HepG2 (cell line): ENCODE measurements around the gene NPPA. TPM values are rescaled to one million over a fixed set of nuclear protein-coding genes. Genes with fewer than 3 reads are reported as not detected.
A peak's percentile ranks its signal among the peaks of the same experiment; 100 is the strongest.

Experiments
- MAFF ChIP-seq: IDR thresholded peaks from 2 replicates; pipeline ENCODE4 v1.6.1; 2011; ENCODE audit warnings: low read depth, low read length, improper control_type of control experiment
- MAFK ChIP-seq, 2 experiments: IDR thresholded peaks in 1 of 2; conservative IDR thresholded peaks in 1 of 2; 2 replicates each; pipeline ENCODE4 v1.6.1; 2011; ENCODE audit warnings: improper control_type of control experiment in 2 of 2, low read length in 2 of 2
- MED1 ChIP-seq: sonication (generic); formaldehyde crosslinking; IDR thresholded peaks from 2 replicates; pipeline ENCODE4 v1.4.0; 2020; ENCODE audit warnings: missing genetic modification reagents
- MIER2 ChIP-seq: IDR thresholded peaks from 2 replicates; pipeline ENCODE4 v1.6.1; 2016; ENCODE audit warnings: missing biosample characterization, missing genetic modification reagents
- PHF8 ChIP-seq: sonication (generic); formaldehyde crosslinking; IDR thresholded peaks from 2 replicates; pipeline ENCODE4 v1.5.0; 2020; ENCODE audit warnings: missing genetic modification reagents
- POLR2A ChIP-seq, 2 experiments: IDR thresholded peaks; 2 replicates each; pipeline ENCODE4 v1.6.1; 2011; ENCODE audit warnings: low read depth in 2 of 2, low read length in 2 of 2, mild to moderate bottlenecking in 1 of 2, moderate library complexity in 1 of 2; ENCODE audit not compliant: insufficient read depth in 1 of 2
- RBM22 ChIP-seq: fragments of 200-400 bp; formaldehyde crosslinking; optimal IDR thresholded peaks from 2 replicates; pipeline ENCODE3; 2017; ENCODE audit warnings: mild to moderate bottlenecking, low read length, moderate library complexity
- SRSF4 ChIP-seq: fragments of 200-400 bp; formaldehyde crosslinking; IDR thresholded peaks from one replicate; pipeline ENCODE4 v1.6.1; 2018; ENCODE audit warnings: mild to moderate bottlenecking, low read depth, low read length, moderate library complexity; ENCODE audit not compliant: poor library complexity, severe bottlenecking
- TBX2 ChIP-seq: sonication (generic); formaldehyde crosslinking; IDR thresholded peaks from 2 replicates; pipeline ENCODE4 v1.5.0; 2020; ENCODE audit warnings: missing genetic modification reagents, mild to moderate bottlenecking, borderline replicate concordance
- TCF12 ChIP-seq, 2 experiments: fragments of 450-650 bp in 1 of 2; sonication (generic) in 1 of 2; formaldehyde crosslinking in 1 of 2; IDR thresholded peaks; 2 replicates each; pipeline versions ENCODE4 v1.6.1 to v1.8.0; 2017 to 2022; ENCODE audit warnings: antibody characterized with exemption in 1 of 2, mild to moderate bottlenecking in 1 of 2, missing genetic modification reagents in 1 of 2, moderate library complexity in 1 of 2
- TCF7 ChIP-seq: sonication (generic); IDR thresholded peaks from 2 replicates; pipeline ENCODE4 v1.6.1; 2016; ENCODE audit warnings: antibody characterized with exemption, low read depth
- TOPORS ChIP-seq: sonication (generic); formaldehyde crosslinking; IDR thresholded peaks from 2 replicates; pipeline ENCODE4 v1.8.0; 2023; ENCODE audit warnings: mild to moderate bottlenecking, missing genetic modification reagents
- ZFP37 ChIP-seq: sonication (generic); formaldehyde crosslinking; IDR thresholded peaks from 2 replicates; pipeline ENCODE4 v1.4.0; 2020; ENCODE audit warnings: missing genetic modification reagents, borderline replicate concordance
- ZNF460 ChIP-seq: sonication (generic); formaldehyde crosslinking; IDR thresholded peaks from 2 replicates; pipeline ENCODE4 v1.5.1; 2020; ENCODE audit warnings: missing genetic modification reagents, mild to moderate bottlenecking, borderline replicate concordance
- polyA plus RNA-seq, 8 experiments: library from polyadenylated mRNA; depleted of rRNA in 3 of 8; stranded (reverse) in 7 of 8; unstranded in 1 of 8; fragments of >200 nt; fragmentation: Illumina TruSeq in 4 of 8; extraction: Trizol in 4 of 8; gene quantifications; 2 replicates each; pipeline versions ENCODE4 v1.2.1 to v1.2.3, GENCODE V29; 2011 to 2016; ENCODE audit warnings: low read depth in 4 of 8, missing spikeins in 1 of 8, mixed read lengths in 1 of 8; ENCODE audit not compliant: insufficient read depth in 1 of 8
- total RNA-seq, 5 experiments: library from RNA; depleted of rRNA; stranded (reverse); fragments of >200 nt; fragmentation: Illumina TruSeq; extraction: Trizol; gene quantifications; 2 replicates each; pipeline ENCODE4 v1.2.3, GENCODE V29; 2016; ENCODE audit warnings: low read depth in 1 of 5
- TF ChIP-seq, protein P1 (sequence below): fragments of 450-650 bp; IDR thresholded peaks from 2 replicates; pipeline ENCODE4 v1.6.1; 2017
- TF ChIP-seq, protein P2 (sequence below): sonication (generic); formaldehyde crosslinking; IDR thresholded peaks from 2 replicates; pipeline ENCODE4 v1.4.0; 2020; ENCODE audit warnings: mild to moderate bottlenecking, missing genetic modification reagents
- TF ChIP-seq, protein P3 (sequence below): sonication (generic); formaldehyde crosslinking; IDR thresholded peaks from 2 replicates; pipeline ENCODE4 v1.8.1; 2023; ENCODE audit warnings: mild to moderate bottlenecking, missing genetic modification reagents, borderline replicate concordance
- TF ChIP-seq, protein P4 (sequence below): sonication (generic); formaldehyde crosslinking; IDR thresholded peaks from 2 replicates; pipeline ENCODE4 v1.9.0; 2021; ENCODE audit warnings: missing genetic modification reagents, borderline replicate concordance
- TF ChIP-seq, protein P5 (sequence below): sonication (generic); formaldehyde crosslinking; IDR thresholded peaks from 2 replicates; pipeline ENCODE4 v1.4.0; 2020; ENCODE audit warnings: missing genetic modification reagents, low read depth, mild to moderate bottlenecking, borderline replicate concordance
- TF ChIP-seq, protein P6 (sequence below): IDR thresholded peaks from 2 replicates; pipeline ENCODE4 v1.6.1; 2016; ENCODE audit warnings: control low read depth

The NPPA gene
- total and polyA plus RNA-seq, 2 of the 13 experiments (the other 11 are each of a cell fraction or from before 2014, with no cell fraction given) = not detected

DNA sequence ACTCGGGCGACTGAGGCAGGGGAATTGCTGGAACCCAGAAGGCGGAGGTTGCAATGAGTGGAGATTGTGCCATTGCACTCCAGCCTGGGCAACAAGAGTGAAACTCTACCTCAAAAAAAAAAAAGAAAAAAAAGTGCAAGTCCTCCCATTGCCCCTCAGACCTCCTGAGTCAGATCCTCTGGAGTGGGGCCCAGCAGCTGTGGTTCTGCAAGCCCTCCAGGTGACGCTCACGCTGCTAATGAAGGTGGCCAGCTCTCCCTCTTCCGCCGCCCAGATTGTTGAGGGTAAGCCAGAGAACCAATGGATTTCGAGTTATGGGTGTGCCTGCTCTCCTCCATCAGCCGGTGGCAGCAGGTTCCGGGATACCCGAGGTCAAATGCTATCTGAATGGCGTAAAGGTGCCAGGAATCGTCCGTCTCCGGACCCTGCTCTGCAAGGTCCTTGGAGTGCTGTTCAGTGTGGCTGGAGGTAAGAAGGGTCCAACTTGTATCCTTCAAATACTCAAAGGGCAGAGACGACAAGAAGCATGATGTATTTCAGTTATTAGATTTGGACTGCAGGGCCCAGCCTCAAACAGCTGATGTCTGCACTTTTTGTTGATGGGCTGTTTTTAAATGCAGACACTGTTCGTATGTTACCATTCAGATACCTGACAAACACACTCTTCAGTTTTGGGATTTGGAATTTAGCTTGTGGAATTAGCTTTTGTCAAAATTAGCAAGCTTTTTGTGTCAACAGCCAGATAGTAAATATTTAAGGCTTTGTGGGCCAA is 24.0 kb downstream of the NPPA start (continued):
- TF ChIP-seq TBX2 (no peak), MIER2 (CRISPR knock-in tag) (no peak), TCF12 (IDR thresholded peaks at IDR 0.05) (no peak), TCF12 (CRISPR knock-in tag; IDR thresholded peaks at IDR 0.05) (no peak), ZFP37 (CRISPR knock-in tag) (no peak), SRSF4 (no peak), PHF8 (CRISPR knock-in tag) (no peak), ZNF460 (no peak), POLR2A (IDR thresholded peaks at IDR 0.05; ENCODE audit: insufficient read depth in 1 of 2, low read depth in 2 of 2, low read length in 2 of 2) (peak in 1 of 2 experiments; percentile 37; a peak in 1 of 4 replicates), RBM22 (peak; percentile 24), TOPORS (CRISPR knock-in tag) (no peak), MED1 (CRISPR knock-in tag) (no peak), TCF7 (no peak), MAFK (conservative IDR thresholded peaks at IDR 0.05 in 1 of 2, IDR thresholded peaks at IDR 0.05 in 1 of 2; ENCODE audit: low read length in 2 of 2) (peak; percentile 64 to 75), MAFF (peak; percentile 54; the same call in 1 of the 2 replicates)
- TF ChIP-seq, protein P1, sequence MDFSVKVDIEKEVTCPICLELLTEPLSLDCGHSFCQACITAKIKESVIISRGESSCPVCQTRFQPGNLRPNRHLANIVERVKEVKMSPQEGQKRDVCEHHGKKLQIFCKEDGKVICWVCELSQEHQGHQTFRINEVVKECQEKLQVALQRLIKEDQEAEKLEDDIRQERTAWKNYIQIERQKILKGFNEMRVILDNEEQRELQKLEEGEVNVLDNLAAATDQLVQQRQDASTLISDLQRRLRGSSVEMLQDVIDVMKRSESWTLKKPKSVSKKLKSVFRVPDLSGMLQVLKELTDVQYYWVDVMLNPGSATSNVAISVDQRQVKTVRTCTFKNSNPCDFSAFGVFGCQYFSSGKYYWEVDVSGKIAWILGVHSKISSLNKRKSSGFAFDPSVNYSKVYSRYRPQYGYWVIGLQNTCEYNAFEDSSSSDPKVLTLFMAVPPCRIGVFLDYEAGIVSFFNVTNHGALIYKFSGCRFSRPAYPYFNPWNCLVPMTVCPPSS = no peak
- TF ChIP-seq, protein P2, sequence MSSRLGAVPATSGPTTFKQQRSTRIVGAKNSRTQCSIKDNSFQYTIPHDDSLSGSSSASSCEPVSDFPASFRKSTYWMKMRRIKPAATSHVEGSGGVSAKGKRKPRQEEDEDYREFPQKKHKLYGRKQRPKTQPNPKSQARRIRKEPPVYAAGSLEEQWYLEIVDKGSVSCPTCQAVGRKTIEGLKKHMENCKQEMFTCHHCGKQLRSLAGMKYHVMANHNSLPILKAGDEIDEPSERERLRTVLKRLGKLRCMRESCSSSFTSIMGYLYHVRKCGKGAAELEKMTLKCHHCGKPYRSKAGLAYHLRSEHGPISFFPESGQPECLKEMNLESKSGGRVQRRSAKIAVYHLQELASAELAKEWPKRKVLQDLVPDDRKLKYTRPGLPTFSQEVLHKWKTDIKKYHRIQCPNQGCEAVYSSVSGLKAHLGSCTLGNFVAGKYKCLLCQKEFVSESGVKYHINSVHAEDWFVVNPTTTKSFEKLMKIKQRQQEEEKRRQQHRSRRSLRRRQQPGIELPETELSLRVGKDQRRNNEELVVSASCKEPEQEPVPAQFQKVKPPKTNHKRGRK (CRISPR knock-in tag) = no peak
- TF ChIP-seq, protein P3, sequence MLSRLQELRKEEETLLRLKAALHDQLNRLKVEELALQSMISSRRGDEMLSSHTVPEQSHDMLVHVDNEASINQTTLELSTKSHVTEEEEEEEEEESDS (CRISPR knock-in tag) = no peak
- TF ChIP-seq, protein P4, sequence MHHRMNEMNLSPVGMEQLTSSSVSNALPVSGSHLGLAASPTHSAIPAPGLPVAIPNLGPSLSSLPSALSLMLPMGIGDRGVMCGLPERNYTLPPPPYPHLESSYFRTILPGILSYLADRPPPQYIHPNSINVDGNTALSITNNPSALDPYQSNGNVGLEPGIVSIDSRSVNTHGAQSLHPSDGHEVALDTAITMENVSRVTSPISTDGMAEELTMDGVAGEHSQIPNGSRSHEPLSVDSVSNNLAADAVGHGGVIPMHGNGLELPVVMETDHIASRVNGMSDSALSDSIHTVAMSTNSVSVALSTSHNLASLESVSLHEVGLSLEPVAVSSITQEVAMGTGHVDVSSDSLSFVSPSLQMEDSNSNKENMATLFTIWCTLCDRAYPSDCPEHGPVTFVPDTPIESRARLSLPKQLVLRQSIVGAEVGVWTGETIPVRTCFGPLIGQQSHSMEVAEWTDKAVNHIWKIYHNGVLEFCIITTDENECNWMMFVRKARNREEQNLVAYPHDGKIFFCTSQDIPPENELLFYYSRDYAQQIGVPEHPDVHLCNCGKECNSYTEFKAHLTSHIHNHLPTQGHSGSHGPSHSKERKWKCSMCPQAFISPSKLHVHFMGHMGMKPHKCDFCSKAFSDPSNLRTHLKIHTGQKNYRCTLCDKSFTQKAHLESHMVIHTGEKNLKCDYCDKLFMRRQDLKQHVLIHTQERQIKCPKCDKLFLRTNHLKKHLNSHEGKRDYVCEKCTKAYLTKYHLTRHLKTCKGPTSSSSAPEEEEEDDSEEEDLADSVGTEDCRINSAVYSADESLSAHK (CRISPR knock-in tag) = no peak
- TF ChIP-seq, protein P5, sequence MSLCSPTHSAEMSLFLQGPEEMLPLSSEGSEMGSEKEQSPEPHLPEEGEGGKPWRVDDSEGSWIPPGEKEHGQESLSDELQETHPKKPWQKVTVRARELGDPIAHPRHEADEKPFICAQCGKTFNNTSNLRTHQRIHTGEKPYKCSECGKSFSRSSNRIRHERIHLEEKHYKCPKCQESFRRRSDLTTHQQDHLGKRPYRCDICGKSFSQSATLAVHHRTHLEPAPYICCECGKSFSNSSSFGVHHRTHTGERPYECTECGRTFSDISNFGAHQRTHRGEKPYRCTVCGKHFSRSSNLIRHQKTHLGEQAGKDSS (CRISPR knock-in tag) = no peak
- TF ChIP-seq, protein P6, sequence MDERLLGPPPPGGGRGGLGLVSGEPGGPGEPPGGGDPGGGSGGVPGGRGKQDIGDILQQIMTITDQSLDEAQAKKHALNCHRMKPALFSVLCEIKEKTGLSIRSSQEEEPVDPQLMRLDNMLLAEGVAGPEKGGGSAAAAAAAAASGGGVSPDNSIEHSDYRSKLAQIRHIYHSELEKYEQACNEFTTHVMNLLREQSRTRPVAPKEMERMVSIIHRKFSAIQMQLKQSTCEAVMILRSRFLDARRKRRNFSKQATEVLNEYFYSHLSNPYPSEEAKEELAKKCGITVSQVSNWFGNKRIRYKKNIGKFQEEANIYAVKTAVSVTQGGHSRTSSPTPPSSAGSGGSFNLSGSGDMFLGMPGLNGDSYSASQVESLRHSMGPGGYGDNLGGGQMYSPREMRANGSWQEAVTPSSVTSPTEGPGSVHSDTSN = no peak
